GM21717 (cell line): ENCODE data around the gene MTCH1.

ENCODE experiments used
- ATAC-seq: cut with Tn5 transposase; IDR thresholded peaks from one replicate; pipeline ENCODE4 v1.9.1; 2021; ENCODE audit warnings: mild to moderate bottlenecking, moderate library complexity; ENCODE audit not compliant: unreplicated experiment

The MTCH1 gene

GRCh38 chr6:36929152-36929551, 56.8 kb downstream of the MTCH1 start:
- ATAC-seq = no peak

- ATAC-seq = no peak
Observed at GRCh38 chr6:36928547-36928918, 57.5 kb downstream of the MTCH1 start.

DNA sequence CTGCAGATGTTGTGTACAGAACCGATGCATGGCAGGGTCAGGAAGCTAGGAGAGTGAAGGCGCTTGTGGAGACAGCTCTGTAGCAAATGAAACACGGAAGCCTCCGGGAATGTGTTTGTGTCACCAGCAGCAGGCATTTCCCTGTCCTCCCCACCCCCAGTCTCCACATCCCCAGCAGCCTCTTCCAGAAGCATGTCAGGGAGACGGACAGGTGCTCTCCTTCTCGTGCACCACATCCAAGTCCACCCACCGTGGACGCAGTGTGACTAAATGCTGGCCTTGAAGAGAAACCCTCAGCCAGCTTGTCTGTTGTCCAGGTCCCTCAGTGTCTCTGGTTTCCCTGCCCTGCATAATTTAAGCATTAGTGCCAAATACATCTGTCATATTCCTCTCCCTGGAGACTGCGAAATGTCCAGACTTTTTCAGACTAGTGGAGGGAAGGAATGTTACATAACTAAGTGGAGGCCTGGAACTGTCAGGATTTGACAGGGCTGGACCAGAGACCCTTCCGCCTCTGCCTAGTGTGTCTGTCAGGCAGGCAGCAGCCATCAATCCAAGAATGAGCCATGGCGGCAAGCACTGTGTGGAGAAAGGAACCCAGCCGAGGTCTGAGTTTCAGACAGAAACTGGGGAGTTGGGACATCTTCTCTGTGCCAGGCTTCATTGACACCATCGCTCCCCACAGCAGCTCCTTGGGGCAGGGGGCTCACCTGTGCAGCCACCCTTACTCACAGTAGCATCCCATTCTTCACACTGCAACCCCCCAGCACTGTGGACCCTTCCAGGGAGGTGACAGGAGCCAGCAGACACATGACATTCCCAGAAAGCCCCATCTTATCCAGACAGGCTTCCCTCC, 58.1 kb downstream of the MTCH1 start:
- no peak for ATAC-seq

- ATAC-seq = no peak
Observed at GRCh38 chr6:36926708-36927513, 59.1 kb downstream of the MTCH1 start.

DNA sequence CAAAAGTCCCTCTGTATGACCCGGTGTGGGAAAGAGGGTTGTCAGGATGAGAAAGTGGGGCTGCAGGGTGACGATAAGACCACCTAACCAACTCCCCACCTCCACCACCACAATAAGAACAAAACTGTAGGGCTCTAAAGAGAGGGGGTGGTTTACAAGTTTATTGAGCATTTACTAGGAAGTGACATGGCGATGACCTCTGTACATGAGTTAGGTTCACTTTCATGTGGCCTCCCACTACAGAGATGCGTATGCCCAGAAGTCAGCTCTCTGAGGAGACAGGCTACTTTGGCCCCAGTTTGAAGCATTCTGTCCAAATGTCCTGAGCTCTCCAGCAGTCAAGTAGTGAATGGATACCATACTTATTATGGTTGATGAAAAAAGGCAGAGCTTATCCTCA, 60.2 kb downstream of the MTCH1 start:
- no peak for ATAC-seq

- no peak for ATAC-seq
Observed at GRCh38 chr6:36924778-36925374, 61.1 kb downstream of the MTCH1 start.

- no peak for ATAC-seq
Observed at GRCh38 chr6:36924131-36924530, 61.9 kb downstream of the MTCH1 start.

- ATAC-seq = no peak
Observed at GRCh38 chr6:36920546-36920945, 65.5 kb downstream of the MTCH1 start.

DNA sequence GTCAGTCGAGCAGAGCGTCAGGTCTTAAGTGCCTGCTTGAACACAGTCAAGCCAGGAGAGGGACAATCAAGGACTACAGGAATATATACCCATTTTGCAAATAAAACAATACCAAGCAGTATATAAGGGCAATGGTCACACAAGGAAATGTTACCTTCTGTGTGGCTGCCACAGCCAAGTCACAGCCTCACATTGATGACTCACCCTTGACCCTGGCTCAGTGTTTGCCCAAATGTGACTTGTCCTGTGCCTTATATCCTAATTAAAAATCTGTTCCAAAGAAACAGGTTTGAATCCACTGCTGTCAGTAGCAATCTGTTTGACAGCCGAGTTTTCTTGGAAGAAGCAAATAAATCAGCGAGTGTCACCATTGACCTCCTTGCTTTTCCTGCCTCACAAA, 65.9 kb downstream of the MTCH1 start:
- ATAC-seq = no peak
